ENCODE results near the gene MRPS18B. TPM values are rescaled to one million over a fixed set of nuclear protein-coding genes. Genes with fewer than 3 reads are reported as not detected.

MRPS18B gene
- 35.5 TPM for polyA plus RNA-seq (2013, experiment 1 of 2; ENCODE audit: insufficient read length)
- polyA plus RNA-seq (2013, experiment 2 of 2; ENCODE audit: insufficient read length), result 35.7 TPM

- DNase-seq, result peak; percentile 98
Observed at GRCh38 chr6:30617565-30618269, at the start of gene MRPS18B. MRPS18B (plus strand) TSS chr6:30617840; CDS start chr6:30617866, 26 bp downstream.

GRCh38 chr6:30568245-30568644 is 49.4 kb upstream of the MRPS18B start:
- DNase-seq, result no peak

GRCh38 chr6:30570263-30570662 is 47.4 kb upstream of the MRPS18B start:
- DNase-seq, result no peak

- DNase-seq, result no peak
Observed at GRCh38 chr6:30570740-30571074, 46.9 kb upstream of the MRPS18B start.

- peak; percentile 97 for DNase-seq
Observed at GRCh38 chr6:30571075-30571761, 46.4 kb upstream of the MRPS18B start, which contains the start of gene ABCF1. ABCF1 (plus strand) TSS chr6:30571442; CDS start chr6:30571488, 46 bp downstream.

GRCh38 chr6:30571762-30572082 is 45.9 kb upstream of the MRPS18B start:
- DNase-seq, result no peak

- no peak for DNase-seq
Observed at GRCh38 chr6:30572148-30572547, 45.5 kb upstream of the MRPS18B start.

- DNase-seq, result no peak
Observed at GRCh38 chr6:30573113-30573512, 44.5 kb upstream of the MRPS18B start.

GRCh38 chr6:30578051-30578450 is 39.6 kb upstream of the MRPS18B start:
- DNase-seq, result no peak

GRCh38 chr6:30583921-30584320 is 33.7 kb upstream of the MRPS18B start:
- DNase-seq, result no peak

- no peak for DNase-seq
Observed at GRCh38 chr6:30589754-30590358, 27.8 kb upstream of the MRPS18B start.

GRCh38 chr6:30590509-30590908 is 27.1 kb upstream of the MRPS18B start:
- no peak for DNase-seq

GRCh38 chr6:30591008-30591407 is 26.6 kb upstream of the MRPS18B start:
- DNase-seq, result no peak

GRCh38 chr6:30592287-30592686 is 25.4 kb upstream of the MRPS18B start:
- DNase-seq, result no peak

- DNase-seq, result peak; percentile 75
Observed at GRCh38 chr6:30597315-30598144, 20.1 kb upstream of the MRPS18B start.

GRCh38 chr6:30598912-30599624 is 18.6 kb upstream of the MRPS18B start:
- no peak for DNase-seq

- DNase-seq, result no peak
Observed at GRCh38 chr6:30599625-30600324, 17.9 kb upstream of the MRPS18B start.

- no peak for DNase-seq
Observed at GRCh38 chr6:30600451-30600961, 17.1 kb upstream of the MRPS18B start.

- DNase-seq, result no peak
Observed at GRCh38 chr6:30601436-30601814, 16.2 kb upstream of the MRPS18B start.

GRCh38 chr6:30601815-30602641 is 15.6 kb upstream of the MRPS18B start:
- DNase-seq, result no peak

All from fibroblast of skin of scalp (primary cell).